GOT3 (cell line): ENCODE measurements around the gene SYK.
"Not testable (repeated sequence)": the region's sequence is repeated elsewhere in the genome, so short reads cannot be mapped to it uniquely, and the experiment has no call there.

Experiments used
- DNase-seq: peaks from one replicate; lab custom pipeline; 2025; ENCODE audit warnings: mixed read lengths; lab: John Stamatoyannopoulos, UW

SYK gene

GRCh38 chr9:90801241-90801972 lies at the start of gene SYK:
SYK (plus strand) TSS chr9:90801819; CDS start chr9:90843899, 42,080 bp downstream.
- no peak for DNase-seq

- not testable (repeated sequence) for DNase-seq
Measured at GRCh38 chr9:90755514-90756371, 45.9 kb upstream of the SYK start.

GRCh38 chr9:90760577-90760976 lies 41.0 kb upstream of the SYK start:
- DNase-seq, result not testable (repeated sequence)

- no peak for DNase-seq
Measured at GRCh38 chr9:90766731-90767130, 34.9 kb upstream of the SYK start.

GRCh38 chr9:90767523-90768100 lies 34.0 kb upstream of the SYK start:
- DNase-seq, result no peak

GRCh38 chr9:90770182-90770738 lies 31.4 kb upstream of the SYK start:
- no peak for DNase-seq

- DNase-seq, result no peak
Measured at GRCh38 chr9:90770927-90771326, 30.7 kb upstream of the SYK start.

- no peak for DNase-seq
Measured at GRCh38 chr9:90772386-90772785, 29.2 kb upstream of the SYK start.

GRCh38 chr9:90773617-90774016 lies 28.0 kb upstream of the SYK start:
- no peak for DNase-seq

GRCh38 chr9:90774071-90774470 lies 27.5 kb upstream of the SYK start:
- no peak for DNase-seq

- no peak for DNase-seq
Measured at GRCh38 chr9:90774682-90775081, 26.9 kb upstream of the SYK start.

- DNase-seq, result no peak
Measured at GRCh38 chr9:90775657-90776056, 26.0 kb upstream of the SYK start.

- no peak for DNase-seq
Measured at GRCh38 chr9:90778746-90779145, 22.9 kb upstream of the SYK start.

GRCh38 chr9:90783552-90783951 lies 18.1 kb upstream of the SYK start:
- no peak for DNase-seq

GRCh38 chr9:90783964-90784363 lies 17.7 kb upstream of the SYK start:
- DNase-seq, result no peak

GRCh38 chr9:90787771-90788460 lies 13.7 kb upstream of the SYK start:
- DNase-seq, result no peak

GRCh38 chr9:90788527-90788926 lies 13.1 kb upstream of the SYK start:
- not testable (repeated sequence) for DNase-seq

GRCh38 chr9:90789408-90789807 lies 12.2 kb upstream of the SYK start:
- no peak for DNase-seq

- DNase-seq, result no peak
Measured at GRCh38 chr9:90789862-90790261, 11.8 kb upstream of the SYK start.

- not testable (repeated sequence) for DNase-seq
Measured at GRCh38 chr9:90793024-90793423, 8.6 kb upstream of the SYK start.

- no peak for DNase-seq
Measured at GRCh38 chr9:90793729-90794128, 7.9 kb upstream of the SYK start.

- DNase-seq, result no peak
Measured at GRCh38 chr9:90795084-90795483, 6.5 kb upstream of the SYK start.
